GM12873 (cell line): ENCODE data around the gene ATP8B3.

ENCODE experiments used
- TF ChIP-seq, protein P1 (sequence below): IDR thresholded peaks from 2 replicates; pipeline ENCODE4 v1.5.1; 2012; ENCODE audit warnings: low read depth, mild to moderate bottlenecking, moderate library complexity, low read length, control low read depth; ENCODE audit not compliant: insufficient read depth; ENCODE audit errors: missing control alignments

ATP8B3 gene

DNA sequence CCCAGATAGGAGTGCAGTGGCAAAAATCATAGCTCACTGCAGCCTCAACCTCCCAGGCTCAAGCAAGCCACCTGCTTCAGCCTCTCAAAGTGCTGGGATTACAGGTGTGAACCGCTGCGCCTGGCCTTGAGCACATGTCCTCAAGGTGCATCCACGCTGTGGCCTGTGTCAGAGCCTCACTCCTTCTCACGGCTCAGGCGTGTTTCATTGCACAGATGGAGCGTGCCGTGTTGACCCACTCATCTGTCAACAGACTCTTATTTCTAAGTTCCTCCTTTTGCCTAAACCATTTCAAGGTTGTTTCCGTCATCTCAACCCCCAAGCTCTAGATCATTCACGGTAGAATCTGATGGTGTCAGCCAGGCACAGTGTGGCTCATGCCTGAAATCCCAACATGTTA, 28.2 kb downstream of the ATP8B3 start:
- TF ChIP-seq, protein P1, sequence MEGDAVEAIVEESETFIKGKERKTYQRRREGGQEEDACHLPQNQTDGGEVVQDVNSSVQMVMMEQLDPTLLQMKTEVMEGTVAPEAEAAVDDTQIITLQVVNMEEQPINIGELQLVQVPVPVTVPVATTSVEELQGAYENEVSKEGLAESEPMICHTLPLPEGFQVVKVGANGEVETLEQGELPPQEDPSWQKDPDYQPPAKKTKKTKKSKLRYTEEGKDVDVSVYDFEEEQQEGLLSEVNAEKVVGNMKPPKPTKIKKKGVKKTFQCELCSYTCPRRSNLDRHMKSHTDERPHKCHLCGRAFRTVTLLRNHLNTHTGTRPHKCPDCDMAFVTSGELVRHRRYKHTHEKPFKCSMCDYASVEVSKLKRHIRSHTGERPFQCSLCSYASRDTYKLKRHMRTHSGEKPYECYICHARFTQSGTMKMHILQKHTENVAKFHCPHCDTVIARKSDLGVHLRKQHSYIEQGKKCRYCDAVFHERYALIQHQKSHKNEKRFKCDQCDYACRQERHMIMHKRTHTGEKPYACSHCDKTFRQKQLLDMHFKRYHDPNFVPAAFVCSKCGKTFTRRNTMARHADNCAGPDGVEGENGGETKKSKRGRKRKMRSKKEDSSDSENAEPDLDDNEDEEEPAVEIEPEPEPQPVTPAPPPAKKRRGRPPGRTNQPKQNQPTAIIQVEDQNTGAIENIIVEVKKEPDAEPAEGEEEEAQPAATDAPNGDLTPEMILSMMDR: no peak

DNA sequence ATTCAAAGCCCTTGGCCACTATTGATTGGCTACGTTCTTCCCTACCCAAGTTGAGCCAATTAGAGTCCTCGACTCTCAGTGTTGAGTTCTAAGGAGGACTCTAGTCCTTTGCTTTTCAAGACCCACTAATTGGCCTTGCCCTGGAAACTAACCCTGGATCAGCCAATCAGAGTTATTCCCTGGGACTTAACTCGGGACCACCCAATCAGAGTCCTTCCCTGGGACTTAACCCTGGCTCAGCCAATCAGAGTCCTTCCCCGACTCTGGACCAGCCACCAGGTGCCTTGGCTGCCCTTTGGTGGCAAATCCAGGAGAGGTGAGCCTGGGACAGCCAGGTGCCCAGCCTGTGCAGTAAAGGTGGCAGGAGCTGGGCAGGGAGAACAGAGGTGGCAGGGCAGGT, 28.7 kb downstream of the ATP8B3 start:
- TF ChIP-seq, protein P1: no peak

- TF ChIP-seq, protein P1: no peak
Measured at GRCh38 chr19:1782521-1782920, 29.6 kb downstream of the ATP8B3 start.

DNA sequence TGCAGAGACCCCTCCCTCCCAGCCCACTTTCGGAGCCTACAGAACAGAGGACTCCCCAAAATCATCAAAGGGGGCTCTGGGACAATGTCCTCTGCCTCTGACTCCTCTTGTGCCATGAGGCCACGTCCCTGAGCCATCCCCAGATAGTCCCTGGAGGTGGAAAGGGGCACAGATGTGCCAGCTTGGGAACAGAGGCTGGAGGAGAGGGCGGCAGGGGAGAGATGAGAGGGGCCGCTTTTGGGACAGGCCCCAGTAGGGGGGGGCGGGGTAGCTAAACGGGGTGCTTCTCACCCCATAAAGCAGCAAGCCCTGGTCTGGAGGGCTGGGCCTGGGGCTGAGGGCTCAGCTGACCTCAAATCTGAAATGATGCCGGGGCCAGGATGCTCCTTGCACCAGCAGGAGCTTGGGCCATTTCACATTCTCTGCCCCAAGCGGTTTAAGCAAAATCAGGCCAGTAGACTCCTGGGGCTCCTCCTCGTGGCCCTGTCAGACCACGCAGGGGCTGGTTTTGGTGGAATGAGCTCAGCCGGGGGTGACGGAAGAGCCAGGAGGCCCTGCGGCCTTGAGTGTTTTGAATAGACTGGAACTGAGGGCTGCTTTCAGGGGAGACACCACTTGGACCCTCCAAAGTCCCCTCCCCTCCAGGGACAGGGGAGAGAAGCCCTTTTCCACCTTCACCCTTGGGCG, 31.7 kb downstream of the ATP8B3 start:
- TF ChIP-seq, protein P1: no peak

DNA sequence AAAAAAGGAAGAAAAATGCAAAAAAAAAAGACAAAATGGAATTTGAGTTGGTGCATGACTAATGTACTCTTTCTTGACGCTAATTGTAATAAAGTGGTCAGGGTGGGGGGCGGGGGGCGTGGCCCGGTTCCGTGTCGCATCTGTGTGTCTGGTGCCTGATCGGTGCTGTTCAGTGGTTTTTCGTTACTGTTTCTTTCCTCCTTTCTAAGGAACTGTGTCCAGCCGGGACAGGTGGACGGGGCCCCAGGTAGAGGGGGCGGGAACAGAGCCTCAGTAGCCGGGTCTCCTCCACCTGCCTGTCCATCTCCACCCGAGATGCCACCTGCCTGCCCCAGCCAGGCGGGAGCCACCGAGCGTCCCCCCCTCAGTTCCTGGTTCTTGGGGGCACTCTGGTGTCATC, 32.5 kb downstream of the ATP8B3 start:
- TF ChIP-seq, protein P1: no peak

GRCh38 chr19:1777149-1777548, 34.9 kb downstream of the ATP8B3 start:
- TF ChIP-seq, protein P1: no peak

DNA sequence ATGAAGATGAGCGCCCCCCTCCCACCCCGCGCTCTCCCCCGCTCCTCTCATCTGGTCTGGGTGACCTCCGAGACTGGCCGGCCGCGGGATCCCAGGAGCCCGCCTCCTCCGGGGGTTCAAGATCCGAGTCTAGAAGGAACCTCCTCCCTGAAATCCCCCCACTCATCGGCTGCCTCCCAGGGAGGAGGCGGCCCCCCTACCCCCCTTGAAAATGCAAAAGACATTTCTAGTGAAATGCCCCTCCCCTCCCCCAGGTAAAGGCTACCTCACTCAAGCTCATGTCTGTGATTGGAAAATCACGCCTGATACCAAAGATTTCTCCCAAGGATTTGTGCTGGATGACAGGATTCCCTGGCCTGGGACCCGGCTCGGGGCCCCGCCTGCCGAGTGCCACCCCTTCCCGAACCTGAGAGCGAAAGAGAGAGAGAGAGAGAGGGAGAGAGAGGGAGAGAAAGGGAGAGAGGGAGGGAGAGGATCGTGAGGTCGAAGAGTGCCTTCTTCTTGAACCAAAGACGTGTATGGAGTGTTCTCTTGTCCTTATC, 35.4 kb downstream of the ATP8B3 start:
- TF ChIP-seq, protein P1: no peak
